Liver (tissue), 9 donors: ENCODE results near the gene PTGES. TPM values are rescaled to one million over a fixed set of nuclear protein-coding genes. Genes with fewer than 3 reads are reported as not detected.

Experiments used
- DNase-seq: peaks from one replicate; pipeline ENCODE4 v3.0.0-alpha.2; 2017; ENCODE audit warnings: low spot score
- H3K27ac ChIP-seq, 2 donors: one replicate each; pipeline ENCODE4 v1.7.0; 2013; ENCODE audit warnings: inconsistent platforms in 2 of 2, low read length in 2 of 2, control low read depth in 1 of 2, low read depth in 1 of 2, mild to moderate bottlenecking in 1 of 2
- H3K27me3 ChIP-seq, 4 donors: one replicate each; pipeline versions ENCODE4 v1.6.1 to v1.7.0; 2013; ENCODE audit warnings: low read length in 3 of 4, inconsistent platforms in 1 of 4, mild to moderate bottlenecking in 1 of 4, moderate library complexity in 1 of 4; ENCODE audit not compliant: control insufficient read depth in 4 of 4, insufficient read depth in 4 of 4
- H3K36me3 ChIP-seq, 4 donors: one replicate each; pipeline versions ENCODE4 v1.6.1 to v1.7.0; 2013; ENCODE audit warnings: low read length in 3 of 4, mild to moderate bottlenecking in 3 of 4, low read depth in 1 of 4, moderate library complexity in 1 of 4; ENCODE audit not compliant: control insufficient read depth in 4 of 4, insufficient read depth in 3 of 4
- H3K4me1 ChIP-seq, 4 donors: one replicate each; pipeline versions ENCODE4 v1.6.1 to v1.7.0; 2013; ENCODE audit warnings: low read length in 3 of 4, mild to moderate bottlenecking in 3 of 4, moderate library complexity in 1 of 4; ENCODE audit not compliant: control insufficient read depth in 4 of 4, insufficient read depth in 4 of 4
- H3K4me3 ChIP-seq, 3 donors: one replicate each; pipeline versions ENCODE4 v1.6.1 to v1.7.0; 2013; ENCODE audit warnings: low read length in 3 of 3, control low read depth in 1 of 3, low read depth in 1 of 3, mild to moderate bottlenecking in 1 of 3
- H3K9ac ChIP-seq, 2 donors: one replicate each; pipeline ENCODE4 v1.7.0; 2013; ENCODE audit warnings: low read length in 2 of 2, mild to moderate bottlenecking in 2 of 2, moderate library complexity in 2 of 2, control low read depth in 1 of 2, low read depth in 1 of 2
- H3K9me3 ChIP-seq, 4 donors: one replicate each; pipeline versions ENCODE4 v1.6.1 to v1.7.0; 2013; ENCODE audit warnings: low read length in 3 of 4; ENCODE audit not compliant: control insufficient read depth in 4 of 4
- ATF3 ChIP-seq: IDR thresholded peaks from 2 replicates; pipeline ENCODE4 v1.6.1; 2016; ENCODE audit warnings: antibody characterized with exemption
- CTCF ChIP-seq: fragments of 150-350 bp; IDR thresholded peaks from 2 replicates; pipeline ENCODE4 v1.5.1; 2017; ENCODE audit warnings: improper control_type of control experiment, low read depth, low read length; ENCODE audit not compliant: missing input control
- EGR1 ChIP-seq, 2 donors: IDR thresholded peaks; 2 replicates each; pipeline ENCODE4 v1.6.1; 2016 to 2018; ENCODE audit warnings: antibody characterized with exemption in 2 of 2, low read depth in 2 of 2
- FOXA1 ChIP-seq: IDR thresholded peaks from 2 replicates; pipeline ENCODE4 v1.6.1; 2016; ENCODE audit warnings: antibody characterized with exemption
- FOXA2 ChIP-seq: IDR thresholded peaks from 2 replicates; pipeline ENCODE4 v1.6.1; 2016; ENCODE audit warnings: antibody characterized with exemption
- GABPA ChIP-seq, 2 donors: IDR thresholded peaks in 1 of 2; conservative IDR thresholded peaks in 1 of 2; 2 replicates each; pipeline ENCODE4 v1.6.1; 2016; ENCODE audit warnings: antibody characterized with exemption in 2 of 2, mild to moderate bottlenecking in 1 of 2, moderate library complexity in 1 of 2
- HNF4G ChIP-seq: IDR thresholded peaks from 2 replicates; pipeline ENCODE4 v1.6.1; 2016; ENCODE audit warnings: antibody characterized with exemption
- NR2F2 ChIP-seq: IDR thresholded peaks from 2 replicates; pipeline ENCODE4 v1.6.1; 2016; ENCODE audit warnings: antibody characterized with exemption
- RAD21 ChIP-seq, 2 donors: IDR thresholded peaks; 2 replicates each; pipeline ENCODE4 v1.6.1; 2016; ENCODE audit warnings: antibody characterized with exemption in 2 of 2, mild to moderate bottlenecking in 2 of 2
- RXRA ChIP-seq, 2 donors: IDR thresholded peaks; 2 replicates each; pipeline ENCODE4 v1.6.1; 2017 to 2018; ENCODE audit warnings: antibody characterized with exemption in 2 of 2, mild to moderate bottlenecking in 1 of 2
- SP1 ChIP-seq: IDR thresholded peaks from 2 replicates; pipeline ENCODE4 v1.6.1; 2018; ENCODE audit warnings: antibody characterized with exemption, mild to moderate bottlenecking
- ZBTB33 ChIP-seq: IDR thresholded peaks from 2 replicates; pipeline ENCODE4 v1.6.1; 2016; ENCODE audit warnings: antibody characterized with exemption
- WGBS: extraction: QIAGEN DNeasy Blood & Tissue Kit; methylation state at CpG from one replicate; pipeline ENCODE4 v1.1.7; 2013; 5-methylcytosine and 5-hydroxymethylcytosine counted together
- polyA plus RNA-seq, 2 donors: library from polyadenylated mRNA; stranded (reverse) in 1 of 2; unstranded in 1 of 2; fragments of 200-250 nt in 1 of 2; fragments of >200 nt in 1 of 2; fragmentation: Nextera tagmentation in 1 of 2; extraction: Ambion mirVana in 1 of 2; gene quantifications; one replicate each; pipeline versions ENCODE4 v1.2.1 to v1.2.3, GENCODE V29; 2013 to 2015
- total RNA-seq, 2 donors: library from RNA; depleted of rRNA; stranded (reverse); fragments of >200 nt; gene quantifications; one replicate each; pipeline ENCODE4 v1.2.3, GENCODE V29; 2014
- TF ChIP-seq, protein P1 (sequence below): IDR thresholded peaks from 2 replicates; pipeline ENCODE4 v1.6.1; 2016; ENCODE audit warnings: antibody characterized with exemption, mild to moderate bottlenecking
- TF ChIP-seq, protein P2 (sequence below): IDR thresholded peaks from 2 replicates; pipeline ENCODE4 v1.6.1; 2016; ENCODE audit warnings: antibody characterized with exemption
- donor health status: healthy.
- donor health status: healthy.
- donor health status: healthy.
- donor health status: healthy.
- donor health status: healthy.

The PTGES gene
- total and polyA plus RNA-seq, 4 donors: 0.07 to 0.47 (median 0.17) TPM; not detected in 1

GRCh38 chr9:129708793-129709192 lies 44.0 kb downstream of the PTGES start:
- Histone ChIP-seq H3K4me1 (no peaks in the 10 kb centered on the region), H3K27ac (no peak overlapping the region), H3K4me3 (no peak overlapping the region), H3K9me3 (no peaks in the 10 kb centered on the region), H3K9ac (no peak overlapping the region), H3K36me3 (no peaks in the 10 kb centered on the region), H3K27me3 (peaks cover 0 to 3% (median 1%) of the 10 kb centered on the region in 4 donors)
- no peak for TF ChIP-seq ATF3
- no peak for TF ChIP-seq RXRA (IDR thresholded peaks at IDR 0.05)
- no peak for TF ChIP-seq SP1
- TF ChIP-seq EGR1 (IDR thresholded peaks at IDR 0.05; ENCODE audit: low read depth in 2 of 2): no peak
- TF ChIP-seq CTCF: no peak
- TF ChIP-seq ZBTB33: no peak
- no peak for TF ChIP-seq FOXA2
- DNase-seq: no peak
- WGBS: 85% methylated on average over 6 of the region's 6 CpGs

- H3K27me3 ChIP-seq: peaks cover 0 to 4% (median 2%) of the 10 kb centered on the region in 4 donors
- no peak overlapping the region for H3K27ac ChIP-seq
- H3K36me3 ChIP-seq: no peaks in the 10 kb centered on the region
- no peak overlapping the region for H3K4me3 ChIP-seq
- H3K9ac ChIP-seq: no peak overlapping the region
- TF ChIP-seq GABPA (IDR thresholded peaks at IDR 0.05 in 1 of 2, conservative IDR thresholded peaks at IDR 0.05 in 1 of 2) (no peak), RAD21 (IDR thresholded peaks at IDR 0.05) (no peak), RXRA (IDR thresholded peaks at IDR 0.05) (no peak), CTCF (no peak)
- 72% methylated on average over 8 of the region's 8 CpGs for WGBS
- no peaks in the 10 kb centered on the region for H3K9me3 ChIP-seq
- no peak for DNase-seq
- H3K4me1 ChIP-seq: no peaks in the 10 kb centered on the region
Measured at GRCh38 chr9:129704807-129705206, 48.0 kb downstream of the PTGES start.

GRCh38 chr9:129703667-129704355 lies 49.0 kb downstream of the PTGES start:
- Histone ChIP-seq H3K4me1 (no peaks in the 10 kb centered on the region), H3K9ac (no peak overlapping the region), H3K27ac (no peak overlapping the region), H3K36me3 (no peaks in the 10 kb centered on the region), H3K9me3 (no peaks in the 10 kb centered on the region), H3K27me3 (peaks cover 0 to 4% (median 2%) of the 10 kb centered on the region in 4 donors), H3K4me3 (no peak overlapping the region)
- WGBS: 74% methylated on average over 17 of the region's 17 CpGs
- no peak for TF ChIP-seq FOXA2
- TF ChIP-seq NR2F2: no peak
- TF ChIP-seq, protein P1, sequence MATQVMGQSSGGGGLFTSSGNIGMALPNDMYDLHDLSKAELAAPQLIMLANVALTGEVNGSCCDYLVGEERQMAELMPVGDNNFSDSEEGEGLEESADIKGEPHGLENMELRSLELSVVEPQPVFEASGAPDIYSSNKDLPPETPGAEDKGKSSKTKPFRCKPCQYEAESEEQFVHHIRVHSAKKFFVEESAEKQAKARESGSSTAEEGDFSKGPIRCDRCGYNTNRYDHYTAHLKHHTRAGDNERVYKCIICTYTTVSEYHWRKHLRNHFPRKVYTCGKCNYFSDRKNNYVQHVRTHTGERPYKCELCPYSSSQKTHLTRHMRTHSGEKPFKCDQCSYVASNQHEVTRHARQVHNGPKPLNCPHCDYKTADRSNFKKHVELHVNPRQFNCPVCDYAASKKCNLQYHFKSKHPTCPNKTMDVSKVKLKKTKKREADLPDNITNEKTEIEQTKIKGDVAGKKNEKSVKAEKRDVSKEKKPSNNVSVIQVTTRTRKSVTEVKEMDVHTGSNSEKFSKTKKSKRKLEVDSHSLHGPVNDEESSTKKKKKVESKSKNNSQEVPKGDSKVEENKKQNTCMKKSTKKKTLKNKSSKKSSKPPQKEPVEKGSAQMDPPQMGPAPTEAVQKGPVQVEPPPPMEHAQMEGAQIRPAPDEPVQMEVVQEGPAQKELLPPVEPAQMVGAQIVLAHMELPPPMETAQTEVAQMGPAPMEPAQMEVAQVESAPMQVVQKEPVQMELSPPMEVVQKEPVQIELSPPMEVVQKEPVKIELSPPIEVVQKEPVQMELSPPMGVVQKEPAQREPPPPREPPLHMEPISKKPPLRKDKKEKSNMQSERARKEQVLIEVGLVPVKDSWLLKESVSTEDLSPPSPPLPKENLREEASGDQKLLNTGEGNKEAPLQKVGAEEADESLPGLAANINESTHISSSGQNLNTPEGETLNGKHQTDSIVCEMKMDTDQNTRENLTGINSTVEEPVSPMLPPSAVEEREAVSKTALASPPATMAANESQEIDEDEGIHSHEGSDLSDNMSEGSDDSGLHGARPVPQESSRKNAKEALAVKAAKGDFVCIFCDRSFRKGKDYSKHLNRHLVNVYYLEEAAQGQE: no peak
- TF ChIP-seq HNF4G: no peak
- TF ChIP-seq, protein P2, sequence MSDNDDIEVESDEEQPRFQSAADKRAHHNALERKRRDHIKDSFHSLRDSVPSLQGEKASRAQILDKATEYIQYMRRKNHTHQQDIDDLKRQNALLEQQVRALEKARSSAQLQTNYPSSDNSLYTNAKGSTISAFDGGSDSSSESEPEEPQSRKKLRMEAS: no peak
- no peak for TF ChIP-seq FOXA1
- DNase-seq: no peak
